Bronchial epithelial cell (primary cell): ENCODE data around the gene DOLPP1. TPM values are rescaled to one million over a fixed set of nuclear protein-coding genes. Genes with fewer than 3 reads are reported as not detected.

Experiments
- DNase-seq: peaks from one replicate; pipeline ENCODE4 v3.0.0-alpha.2; 2010; ENCODE audit warnings: low read depth
- FAIRE-seq: peaks from 2 replicates; lab custom pipeline; 2011; peaks lifted over from hg19 to GRCh38; lab: Jason Lieb, UNC
- H3K27me3 ChIP-seq: 2 replicates; pipeline ENCODE4 v1.5.1; 2011; ENCODE audit warnings: low read length; ENCODE audit not compliant: control insufficient read depth, insufficient read depth
- H3K36me3 ChIP-seq: 2 replicates; pipeline ENCODE4 v1.5.1; 2011; ENCODE audit warnings: low read length; ENCODE audit not compliant: control insufficient read depth, insufficient read depth
- H3K4me3 ChIP-seq: 2 replicates; pipeline ENCODE4 v1.5.1; 2011; ENCODE audit warnings: mild to moderate bottlenecking, low read depth, low read length, control low read depth
- CTCF ChIP-seq: IDR thresholded peaks from 2 replicates; pipeline ENCODE4 v1.5.1; 2011; ENCODE audit warnings: mild to moderate bottlenecking, moderate library complexity, low read length, control low read depth, inconsistent platforms; ENCODE audit not compliant: insufficient read depth, severe bottlenecking
- total RNA-seq: library from RNA; depleted of rRNA; stranded (reverse); fragments of >200 nt; gene quantifications from 2 replicates; pipeline ENCODE4 v1.2.1, GENCODE V29; 2014

The DOLPP1 gene
- total RNA-seq, 1 donor from 2014 or later = 10.8 TPM

GRCh38 chr9:129068990-129069861 lies 11.7 kb upstream of the DOLPP1 start:
- H3K36me3 ChIP-seq = peaks cover 17% of the 10 kb centered on the region
- FAIRE-seq (no peak), DNase-seq (no peak)

GRCh38 chr9:129069862-129070641 lies 10.9 kb upstream of the DOLPP1 start:
- no peak for FAIRE-seq
- DNase-seq = no peak
- H3K4me3 ChIP-seq = no peak overlapping the region

More at GRCh38 chr9:129068990-129069861, 11.7 kb upstream of the DOLPP1 start:
- no peak overlapping the region for H3K4me3 ChIP-seq
- TF ChIP-seq CTCF = no peak
- no peaks in the 10 kb centered on the region for H3K27me3 ChIP-seq

GRCh38 chr9:129070696-129071525 lies 10.0 kb upstream of the DOLPP1 start:
- no peak for DNase-seq
- no peak for TF ChIP-seq CTCF

More at GRCh38 chr9:129069862-129070641, 10.9 kb upstream of the DOLPP1 start:
- TF ChIP-seq CTCF = no peak
- no peaks in the 10 kb centered on the region for H3K27me3 ChIP-seq
- peaks cover 14% of the 10 kb centered on the region for H3K36me3 ChIP-seq

GRCh38 chr9:129071526-129072126 lies 9.3 kb upstream of the DOLPP1 start:
- no peak overlapping the region for H3K4me3 ChIP-seq
- peaks cover 10% of the 10 kb centered on the region for H3K36me3 ChIP-seq
- TF ChIP-seq CTCF = no peak
- FAIRE-seq (no peak), DNase-seq (no peak)
- no peaks in the 10 kb centered on the region for H3K27me3 ChIP-seq

More at GRCh38 chr9:129070696-129071525, 10.0 kb upstream of the DOLPP1 start:
- H3K36me3 ChIP-seq = peaks cover 10% of the 10 kb centered on the region
- no peak overlapping the region for H3K4me3 ChIP-seq
- no peaks in the 10 kb centered on the region for H3K27me3 ChIP-seq
- FAIRE-seq = no peak

- TF ChIP-seq CTCF = no peak
- Histone ChIP-seq H3K27me3 (no peaks in the 10 kb centered on the region), H3K4me3 (no peak overlapping the region), H3K36me3 (peaks cover 8% of the 10 kb centered on the region)
- FAIRE-seq (no peak), DNase-seq (no peak)
Observed at GRCh38 chr9:129072171-129072570, 8.7 kb upstream of the DOLPP1 start.
